GM21515 (cell line): ENCODE results near the gene INO80E.

Source experiments
- ATAC-seq: cut with Tn5 transposase; IDR thresholded peaks from one replicate; pipeline ENCODE4 v1.9.1; 2021; ENCODE audit not compliant: unreplicated experiment

Gene INO80E

GRCh38 chr16:29975134-29975538 is 20.9 kb upstream of the INO80E start:
- ATAC-seq = no peak

GRCh38 chr16:29975811-29976511 is 20.1 kb upstream of the INO80E start:
- no peak for ATAC-seq

- ATAC-seq = no peak
These were observed 18.8 kb upstream of the INO80E start for GRCh38 chr16:29977063-29977825.

GRCh38 chr16:29978081-29978480 is 18.0 kb upstream of the INO80E start:
- no peak for ATAC-seq

GRCh38 chr16:29978564-29979270 is 17.3 kb upstream of the INO80E start:
- no peak for ATAC-seq

- no peak for ATAC-seq
These were observed 13.3 kb upstream of the INO80E start for GRCh38 chr16:29982560-29983419.

- ATAC-seq = no peak
These were observed 12.5 kb upstream of the INO80E start for GRCh38 chr16:29983420-29984136.

- ATAC-seq = no peak
These were observed 11.8 kb upstream of the INO80E start for GRCh38 chr16:29984137-29984763.

GRCh38 chr16:29984764-29985147 is 11.3 kb upstream of the INO80E start:
- no peak for ATAC-seq

GRCh38 chr16:29985271-29985811 is 10.7 kb upstream of the INO80E start:
- no peak for ATAC-seq

GRCh38 chr16:29986231-29986630 is 9.8 kb upstream of the INO80E start:
- no peak for ATAC-seq

GRCh38 chr16:29986931-29987330 is 9.1 kb upstream of the INO80E start:
- ATAC-seq = no peak

- ATAC-seq = no peak
These were observed 8.5 kb upstream of the INO80E start for GRCh38 chr16:29987371-29988085.

GRCh38 chr16:29988346-29989075 is 7.5 kb upstream of the INO80E start:
- ATAC-seq = no peak

GRCh38 chr16:29989111-29989858 is 6.8 kb upstream of the INO80E start:
- ATAC-seq = no peak

GRCh38 chr16:29990034-29990433 is 6.0 kb upstream of the INO80E start:
- no peak for ATAC-seq

GRCh38 chr16:29990883-29991570 is 5.0 kb upstream of the INO80E start:
- ATAC-seq = no peak
